Esophagus muscularis mucosa (tissue), 4 donors: ENCODE data around the gene ASCL4. TPM values are rescaled to one million over a fixed set of nuclear protein-coding genes. Genes with fewer than 3 reads are reported as not detected.

Experiments used
- DNase-seq: peaks from one replicate; pipeline ENCODE4 v3.0.0-alpha.2; 2017; ENCODE audit errors: extremely low spot score
- H3K27ac ChIP-seq, 4 donors: fragments of 200-600 bp; sonication (generic); replicated peaks in 1 of 4; 1 replicate in 3 of 4; 2 replicates in 1 of 4; pipeline ENCODE4 v1.5.1; 2016 to 2019; ENCODE audit warnings: mild to moderate bottlenecking in 1 of 4
- H3K27me3 ChIP-seq, 4 donors: fragments of 200-600 bp; sonication (generic); one replicate each; pipeline versions ENCODE4 v1.5.1 to v1.6.0; 2016 to 2019
- H3K36me3 ChIP-seq, 4 donors: fragments of 200-600 bp; sonication (generic); one replicate each; pipeline ENCODE4 v1.5.1; 2016 to 2019
- H3K4me1 ChIP-seq, 4 donors: fragments of 200-600 bp; sonication (generic); one replicate each; pipeline ENCODE4 v1.5.1; 2016 to 2019
- H3K4me3 ChIP-seq, 4 donors: fragments of 200-600 bp; sonication (generic); 1 replicate in 2 of 4; 2 replicates in 2 of 4; pipeline ENCODE4 v1.5.1; 2016 to 2019; ENCODE audit warnings: mild to moderate bottlenecking in 4 of 4, moderate library complexity in 1 of 4
- H3K9me3 ChIP-seq, 4 donors: fragments of 200-600 bp; sonication (generic); 1 replicate in 3 of 4; 2 replicates in 1 of 4; pipeline ENCODE4 v1.5.1; 2016 to 2019
- EP300 ChIP-seq: sonication (generic); formaldehyde crosslinking; IDR thresholded peaks from one replicate; pipeline ENCODE4 v1.6.1; 2017; ENCODE audit warnings: antibody characterized with exemption
- POLR2A ChIP-seq: fragments of 450-650 bp; IDR thresholded peaks from one replicate; pipeline ENCODE4 v1.6.1; 2017; ENCODE audit warnings: antibody characterized with exemption, moderate library complexity, mild to moderate bottlenecking, low read depth
- POLR2AphosphoS5 ChIP-seq, 2 donors: sonication (generic); formaldehyde crosslinking; IDR thresholded peaks; one replicate each; pipeline ENCODE4 v1.6.1; 2017; ENCODE audit warnings: antibody characterized with exemption in 2 of 2
- WGBS: methylation state at CpG from one replicate; pipeline ENCODE4 v1.1.5; 2018; 5-methylcytosine and 5-hydroxymethylcytosine counted together
- intact Hi-C: fragments of 100-400 bp; cut with DNase I; formaldehyde crosslinking; loops from one replicate; pipeline ENCODE4 v1.15.1; 2023
- total RNA-seq, 4 donors: library from RNA; depleted of rRNA; stranded (reverse); fragments of >200 nt; gene quantifications; one replicate each; pipeline versions ENCODE4 v1.1.0 to v1.2.1, GENCODE V29; 2016
- TF ChIP-seq, protein P1 (sequence below), 3 experiments: fragments of 200-600 bp in 2 of 3; fragments of 450-650 bp in 1 of 3; sonication (generic) in 2 of 3; IDR thresholded peaks; one replicate each; pipeline ENCODE4 v1.5.1; 2017 to 2019; ENCODE audit warnings: antibody characterized with exemption in 3 of 3, mild to moderate bottlenecking in 2 of 3, moderate library complexity in 1 of 3

The ASCL4 gene
- total RNA-seq, 4 donors from 2014 or later: not detected

DNA sequence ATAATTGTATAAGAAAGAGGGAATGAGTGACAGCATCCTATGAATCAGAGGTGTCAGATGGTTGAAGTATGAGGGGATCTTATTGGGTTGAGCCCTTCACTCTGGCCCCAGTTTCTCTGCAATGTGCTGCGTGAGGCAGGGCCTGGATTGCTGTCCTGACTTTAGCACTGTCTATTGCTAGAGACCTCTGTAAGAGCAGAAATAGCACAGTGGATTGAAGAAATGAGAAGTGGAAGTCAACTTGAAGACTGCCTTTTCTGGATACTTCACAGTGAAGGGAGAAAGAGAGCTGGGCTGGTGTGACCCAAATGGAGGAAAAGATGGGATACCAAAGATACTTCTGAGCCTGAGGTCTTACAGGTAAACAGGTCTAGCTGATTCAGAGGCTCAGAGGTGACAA, 5.8 kb downstream of the ASCL4 start:
- H3K4me1 ChIP-seq: peaks cover under 1 to 5% (median 4%) of the 10 kb centered on the region in 4 donors
- DNase-seq: no peak
- H3K27ac ChIP-seq: no peak overlapping the region
- intact Hi-C loops: no loop called here
- 0% methylated on average over 1 of the region's 1 CpG for WGBS
- H3K27me3 ChIP-seq: peaks cover 0 to 33% (median 6%) of the 10 kb centered on the region in 4 donors
- TF ChIP-seq POLR2AphosphoS5 (IDR thresholded peaks at IDR 0.05): no peak
- no peak for TF ChIP-seq POLR2A
- TF ChIP-seq, protein P1, sequence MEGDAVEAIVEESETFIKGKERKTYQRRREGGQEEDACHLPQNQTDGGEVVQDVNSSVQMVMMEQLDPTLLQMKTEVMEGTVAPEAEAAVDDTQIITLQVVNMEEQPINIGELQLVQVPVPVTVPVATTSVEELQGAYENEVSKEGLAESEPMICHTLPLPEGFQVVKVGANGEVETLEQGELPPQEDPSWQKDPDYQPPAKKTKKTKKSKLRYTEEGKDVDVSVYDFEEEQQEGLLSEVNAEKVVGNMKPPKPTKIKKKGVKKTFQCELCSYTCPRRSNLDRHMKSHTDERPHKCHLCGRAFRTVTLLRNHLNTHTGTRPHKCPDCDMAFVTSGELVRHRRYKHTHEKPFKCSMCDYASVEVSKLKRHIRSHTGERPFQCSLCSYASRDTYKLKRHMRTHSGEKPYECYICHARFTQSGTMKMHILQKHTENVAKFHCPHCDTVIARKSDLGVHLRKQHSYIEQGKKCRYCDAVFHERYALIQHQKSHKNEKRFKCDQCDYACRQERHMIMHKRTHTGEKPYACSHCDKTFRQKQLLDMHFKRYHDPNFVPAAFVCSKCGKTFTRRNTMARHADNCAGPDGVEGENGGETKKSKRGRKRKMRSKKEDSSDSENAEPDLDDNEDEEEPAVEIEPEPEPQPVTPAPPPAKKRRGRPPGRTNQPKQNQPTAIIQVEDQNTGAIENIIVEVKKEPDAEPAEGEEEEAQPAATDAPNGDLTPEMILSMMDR (IDR thresholded peaks at IDR 0.05): no peak
- no peak for TF ChIP-seq EP300
- no peak overlapping the region for H3K4me3 ChIP-seq
- H3K36me3 ChIP-seq: no peaks in the 10 kb centered on the region
- peaks cover 0 to 3% (median 0%) of the 10 kb centered on the region in 4 donors for H3K9me3 ChIP-seq

DNA sequence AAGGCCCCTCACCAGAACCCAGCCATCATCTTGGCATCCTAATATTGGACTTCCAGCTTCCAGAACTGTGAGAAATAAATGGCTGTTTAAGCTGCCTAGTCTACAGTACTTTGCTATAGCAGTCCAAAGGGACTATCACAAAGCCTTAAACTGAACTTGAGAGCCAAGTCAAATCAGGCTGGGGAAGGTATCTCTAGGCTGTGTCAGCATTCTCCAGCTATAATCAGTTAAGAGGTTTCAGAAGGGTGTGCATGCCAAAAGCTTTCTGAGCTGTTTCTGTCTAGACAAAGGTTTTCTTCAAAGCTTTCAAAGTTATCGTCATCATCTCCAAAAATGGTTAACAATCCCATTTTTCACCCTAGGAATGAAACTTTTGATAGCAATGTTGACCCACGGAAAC, 7.6 kb downstream of the ASCL4 start:
- no peaks in the 10 kb centered on the region for H3K36me3 ChIP-seq
- peaks cover 0 to 3% (median 0%) of the 10 kb centered on the region in 4 donors for H3K9me3 ChIP-seq
- TF ChIP-seq EP300: no peak
- TF ChIP-seq POLR2AphosphoS5 (IDR thresholded peaks at IDR 0.05): no peak
- TF ChIP-seq, protein P1 (IDR thresholded peaks at IDR 0.05): no peak
- DNase-seq: no peak
- no peaks in the 10 kb centered on the region for H3K4me1 ChIP-seq
- H3K27me3 ChIP-seq: peaks cover 0 to 16% (median 0%) of the 10 kb centered on the region in 4 donors
- intact Hi-C loops: no loop called here
- H3K4me3 ChIP-seq: no peak overlapping the region
- 33% methylated on average over 2 of the region's 2 CpGs for WGBS
- no peak overlapping the region for H3K27ac ChIP-seq

DNA sequence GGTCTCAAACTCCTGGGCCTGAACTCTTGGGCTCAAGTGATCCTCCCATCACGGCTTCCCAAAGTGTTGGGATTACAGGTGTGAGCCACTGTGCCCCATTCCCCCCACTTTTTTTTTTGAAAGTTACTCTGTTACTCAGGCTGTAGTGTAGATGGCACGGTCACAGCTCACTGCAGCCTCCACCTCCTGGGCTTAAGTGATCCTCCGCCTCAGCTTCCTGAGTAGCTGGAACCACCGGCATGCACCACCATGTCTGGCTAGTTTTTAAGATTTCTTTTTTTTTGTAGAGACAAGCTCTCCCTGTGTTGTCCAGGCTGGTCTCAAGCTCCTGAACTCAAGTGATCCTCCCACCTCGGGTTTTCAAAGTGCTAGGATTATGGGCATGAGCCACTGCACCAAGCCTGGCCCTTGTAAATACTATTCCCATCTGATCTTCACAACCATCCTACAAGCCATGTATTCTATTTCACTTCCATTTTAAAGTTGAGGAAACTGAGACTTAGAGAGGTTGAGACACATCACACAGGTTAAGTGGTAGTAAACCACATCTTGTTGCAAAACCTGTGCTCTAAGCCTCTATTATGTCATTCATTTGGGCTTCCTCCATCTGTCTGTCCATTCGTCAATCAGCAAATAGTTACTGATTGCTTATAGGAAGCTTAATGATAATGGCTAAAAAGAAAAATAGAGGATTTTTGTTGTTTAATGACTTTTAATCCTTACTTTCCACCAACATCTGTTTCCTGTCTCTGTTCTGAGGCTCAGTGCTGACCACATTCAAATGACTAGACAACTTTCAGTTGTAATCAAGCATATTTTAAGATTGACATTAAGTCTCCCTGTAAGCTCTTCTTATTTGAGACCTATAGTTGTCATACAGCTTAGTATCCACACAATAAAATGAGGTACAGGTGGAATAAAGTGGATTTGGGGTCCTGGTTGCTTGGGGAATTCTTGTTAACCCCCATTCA, 9.2 kb downstream of the ASCL4 start:
- intact Hi-C loops: no loop called here
- 62% methylated on average over 6 of the region's 6 CpGs for WGBS

DNA sequence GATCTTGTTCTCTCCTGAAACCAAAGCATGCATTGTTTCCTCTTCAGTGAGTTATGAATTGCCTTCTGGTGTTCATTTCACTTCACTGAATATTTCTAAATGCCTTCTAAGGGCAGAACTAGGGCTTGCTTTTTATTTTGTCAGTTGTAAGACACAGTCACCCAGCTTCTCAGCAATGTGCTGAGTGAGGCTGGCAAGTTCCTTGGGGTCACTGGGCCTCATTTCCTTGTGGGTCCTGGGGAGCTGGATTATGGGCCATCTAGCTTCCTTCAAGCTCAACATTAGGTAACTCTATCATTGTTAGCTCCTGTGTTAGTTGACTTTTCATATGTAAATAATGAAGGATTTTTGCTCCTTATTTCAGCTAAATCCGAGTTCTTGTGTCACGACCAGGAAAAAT, 13.8 kb downstream of the ASCL4 start:
- Histone ChIP-seq H3K4me1 (no peaks in the 10 kb centered on the region), H3K4me3 (no peak overlapping the region), H3K9me3 (no peaks in the 10 kb centered on the region), H3K27me3 (peaks cover 0 to 19% (median 0%) of the 10 kb centered on the region in 4 donors), H3K36me3 (no peaks in the 10 kb centered on the region), H3K27ac (no peak overlapping the region)
- WGBS: 79% methylated on average over 2 of the region's 2 CpGs
- DNase-seq: no peak
- TF ChIP-seq POLR2AphosphoS5 (IDR thresholded peaks at IDR 0.05): no peak
- TF ChIP-seq, protein P1 (IDR thresholded peaks at IDR 0.05): no peak
- intact Hi-C loops: no loop called here

More for the DNA sequence above, 9.2 kb downstream of the ASCL4 start:
- H3K4me3 ChIP-seq: no peak overlapping the region
- no peaks in the 10 kb centered on the region for H3K4me1 ChIP-seq
- no peak for TF ChIP-seq POLR2AphosphoS5 (IDR thresholded peaks at IDR 0.05)
- TF ChIP-seq, protein P1 (IDR thresholded peaks at IDR 0.05): no peak
- TF ChIP-seq POLR2A: no peak
- TF ChIP-seq EP300: no peak
- no peak overlapping the region for H3K27ac ChIP-seq
- H3K36me3 ChIP-seq: no peaks in the 10 kb centered on the region
- H3K27me3 ChIP-seq: peaks cover 0 to 9% (median 0%) of the 10 kb centered on the region in 4 donors
- H3K9me3 ChIP-seq: peaks cover 0 to 3% (median 0%) of the 10 kb centered on the region in 4 donors
- no peak for DNase-seq
